Cerebellar cortex (tissue), 1 donor: Measurements from ENCODE around the gene VPS50.

Experiments used
- DNase-seq: peaks from one replicate; pipeline ENCODE4 v3.0.0-alpha.2; 2015; ENCODE audit warnings: low spot score

The VPS50 gene

DNA sequence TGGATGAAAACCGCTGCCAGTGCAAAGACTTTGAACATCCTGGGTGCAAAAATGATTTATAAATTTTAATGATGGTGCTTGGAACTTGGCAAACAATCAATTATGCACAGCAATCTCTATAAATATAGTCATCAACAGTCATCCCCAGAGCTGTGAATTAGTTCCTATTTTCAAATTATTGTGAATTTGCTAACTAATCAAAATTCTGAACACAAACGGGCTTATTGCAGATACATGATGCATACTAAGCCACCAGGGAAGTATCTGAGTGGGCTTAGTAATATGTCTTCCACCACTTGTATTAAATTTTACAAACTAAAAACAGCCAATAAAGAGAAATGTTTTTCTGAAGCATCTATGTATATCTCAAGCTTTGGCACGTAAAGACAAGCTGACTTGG, 177.2 kb downstream of the VPS50 start:
- no peak for DNase-seq
